AG10803 (cell line): ENCODE data around the gene PAQR4.

Experiments used
- DNase-seq: peaks from one replicate; pipeline ENCODE4 v3.0.0; 2010; ENCODE audit warnings: low read depth
- H3K4me3 ChIP-seq: 2 replicates; pipeline ENCODE4 v1.5.1; 2011; ENCODE audit warnings: mild to moderate bottlenecking, low read length, control low read depth
- TF ChIP-seq, protein P1 (sequence below): conservative IDR thresholded peaks from 2 replicates; pipeline ENCODE4 v1.5.1; 2011; ENCODE audit warnings: mild to moderate bottlenecking, low read length, control low read depth, inconsistent platforms

PAQR4 gene

DNA sequence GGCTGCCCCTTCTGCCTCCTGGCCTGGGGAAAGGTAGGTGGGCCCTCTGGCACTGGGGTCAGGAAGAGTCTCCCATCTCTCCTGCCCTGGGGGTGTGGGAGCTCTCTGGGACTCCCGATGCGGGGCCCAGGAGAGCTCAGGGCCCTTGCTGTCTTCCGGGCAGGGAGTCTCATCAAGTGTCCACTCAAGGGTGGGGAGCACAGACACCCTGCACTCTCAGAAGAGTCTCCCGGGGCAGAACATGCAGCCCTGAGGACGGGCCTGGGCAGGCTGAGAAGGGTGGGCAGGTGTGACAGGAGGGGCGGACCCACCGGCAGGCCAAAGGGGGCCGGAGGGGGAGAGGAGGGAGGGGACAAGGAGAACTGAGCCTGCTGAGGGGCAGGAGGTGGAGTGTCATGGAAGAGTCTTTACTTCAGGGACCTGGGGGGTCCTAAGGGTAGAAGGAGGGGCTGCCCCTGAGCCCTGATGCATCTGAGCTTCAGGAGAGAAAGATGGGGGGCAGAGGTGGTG is 19.5 kb downstream of the PAQR4 start:
- TF ChIP-seq, protein P1, sequence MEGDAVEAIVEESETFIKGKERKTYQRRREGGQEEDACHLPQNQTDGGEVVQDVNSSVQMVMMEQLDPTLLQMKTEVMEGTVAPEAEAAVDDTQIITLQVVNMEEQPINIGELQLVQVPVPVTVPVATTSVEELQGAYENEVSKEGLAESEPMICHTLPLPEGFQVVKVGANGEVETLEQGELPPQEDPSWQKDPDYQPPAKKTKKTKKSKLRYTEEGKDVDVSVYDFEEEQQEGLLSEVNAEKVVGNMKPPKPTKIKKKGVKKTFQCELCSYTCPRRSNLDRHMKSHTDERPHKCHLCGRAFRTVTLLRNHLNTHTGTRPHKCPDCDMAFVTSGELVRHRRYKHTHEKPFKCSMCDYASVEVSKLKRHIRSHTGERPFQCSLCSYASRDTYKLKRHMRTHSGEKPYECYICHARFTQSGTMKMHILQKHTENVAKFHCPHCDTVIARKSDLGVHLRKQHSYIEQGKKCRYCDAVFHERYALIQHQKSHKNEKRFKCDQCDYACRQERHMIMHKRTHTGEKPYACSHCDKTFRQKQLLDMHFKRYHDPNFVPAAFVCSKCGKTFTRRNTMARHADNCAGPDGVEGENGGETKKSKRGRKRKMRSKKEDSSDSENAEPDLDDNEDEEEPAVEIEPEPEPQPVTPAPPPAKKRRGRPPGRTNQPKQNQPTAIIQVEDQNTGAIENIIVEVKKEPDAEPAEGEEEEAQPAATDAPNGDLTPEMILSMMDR, result no peak
- DNase-seq, result no peak
- no peak overlapping the region for H3K4me3 ChIP-seq

DNA sequence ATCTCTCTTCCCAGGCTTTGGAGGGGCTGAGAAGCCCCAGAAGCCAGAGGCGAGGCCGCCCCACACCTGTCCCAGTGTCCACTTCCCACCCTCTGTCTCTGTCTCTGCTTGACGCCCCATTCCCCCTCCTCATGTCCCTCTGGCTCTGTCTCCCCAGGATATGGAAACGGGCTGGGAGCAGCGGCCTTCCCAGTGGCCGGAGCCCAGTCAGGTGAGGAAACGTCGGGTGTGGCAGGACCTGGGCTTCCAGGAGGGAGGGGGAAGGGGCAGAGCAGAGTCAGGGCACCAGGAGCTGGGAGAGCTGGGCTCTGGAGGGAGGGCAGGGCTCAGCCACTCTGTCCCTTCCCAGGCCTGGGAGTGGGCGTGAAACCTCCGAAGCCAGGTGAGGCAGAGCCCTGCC is 21.7 kb downstream of the PAQR4 start:
- no peak for DNase-seq
- TF ChIP-seq, protein P1, result no peak
- no peak overlapping the region for H3K4me3 ChIP-seq

DNA sequence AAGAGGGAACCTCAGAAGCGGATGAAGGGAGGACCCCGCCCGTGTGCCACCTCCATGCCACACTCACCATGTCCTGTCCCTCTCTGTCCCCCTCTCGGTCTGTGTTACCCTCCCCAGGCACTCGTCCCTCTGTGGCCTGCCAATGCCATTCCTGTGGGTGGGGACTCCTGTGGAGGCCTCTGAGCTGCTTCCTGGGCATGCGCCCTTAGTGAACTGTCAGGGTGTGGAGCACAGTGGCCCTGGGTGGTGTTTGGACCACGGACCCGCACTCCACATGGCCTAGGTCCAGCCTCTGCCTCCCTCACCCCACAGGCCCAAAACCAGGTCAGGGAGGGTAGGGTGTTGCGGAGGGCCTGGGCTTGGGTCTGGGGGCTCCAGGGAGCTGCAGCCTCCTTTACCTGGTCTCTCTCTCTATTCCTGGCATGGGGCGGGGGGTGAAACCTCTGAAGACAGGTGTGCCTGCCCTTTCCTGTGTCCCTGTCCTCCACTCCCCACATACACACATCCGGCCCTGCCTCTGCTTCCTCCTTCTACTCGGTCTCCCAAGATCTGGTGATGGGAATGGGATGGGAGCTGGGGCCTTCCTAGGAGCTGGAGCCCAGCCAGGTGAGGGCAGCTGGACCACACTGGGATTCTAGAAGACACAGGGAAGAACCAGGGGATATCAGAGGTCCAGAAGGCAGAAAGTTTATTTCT is 22.6 kb downstream of the PAQR4 start:
- TF ChIP-seq, protein P1, result no peak
- H3K4me3 ChIP-seq, result no peak overlapping the region
- DNase-seq, result no peak

DNA sequence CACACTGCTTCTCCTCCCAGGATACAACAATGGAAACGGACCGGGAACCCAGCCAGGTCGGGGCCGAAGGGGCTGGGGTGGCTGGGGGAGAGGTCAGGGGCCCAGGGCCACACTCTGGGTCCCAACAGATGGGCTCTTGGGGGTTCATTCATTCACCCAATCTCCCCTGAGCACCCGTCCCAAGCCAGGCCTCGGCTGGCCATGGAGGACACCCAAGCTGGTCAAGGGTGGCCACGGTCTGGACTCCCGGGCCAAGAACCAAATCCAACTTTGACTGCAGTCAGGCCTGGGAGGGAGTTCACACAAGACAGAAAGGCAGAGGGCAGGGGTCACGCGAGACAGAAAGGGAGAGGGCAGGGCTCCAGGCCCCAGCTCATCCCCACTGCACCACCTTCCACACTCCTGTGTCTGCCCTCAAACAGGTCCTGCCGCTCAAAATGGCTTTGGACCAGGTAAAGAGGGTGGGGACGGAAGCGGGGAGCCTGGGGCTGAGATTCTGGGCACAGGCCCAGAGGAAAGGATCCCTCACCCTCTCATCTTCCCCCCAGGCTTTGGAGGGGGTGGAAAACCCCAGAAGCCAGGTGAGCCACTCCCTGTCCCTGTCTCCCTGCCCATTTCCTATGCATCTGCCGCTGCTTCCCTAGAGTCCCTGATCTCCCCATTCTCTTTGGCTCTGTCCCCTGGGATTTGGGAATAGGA is 23.4 kb downstream of the PAQR4 start:
- TF ChIP-seq, protein P1, result no peak
- no peak for DNase-seq
- H3K4me3 ChIP-seq, result no peak overlapping the region

DNA sequence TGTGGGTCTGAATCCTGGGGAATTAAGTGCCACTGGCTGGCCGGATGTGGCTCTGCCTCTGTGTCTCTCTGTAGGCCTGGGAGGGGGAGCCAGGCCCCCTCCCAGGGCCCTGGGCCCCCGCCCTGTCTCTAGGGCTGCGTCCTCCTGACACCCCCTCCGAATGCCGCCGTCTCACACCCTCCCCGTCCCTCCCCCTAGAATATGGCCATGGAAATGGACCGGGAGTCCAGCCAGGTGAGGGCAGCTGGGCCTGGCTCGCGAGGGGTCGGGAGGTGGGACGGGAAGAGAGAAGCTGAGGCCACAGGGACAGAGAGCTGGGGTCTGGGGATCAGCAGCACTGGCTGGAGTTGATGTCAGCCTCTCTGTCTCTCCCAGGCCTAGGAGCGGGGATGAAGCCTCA is 27.1 kb downstream of the PAQR4 start:
- TF ChIP-seq, protein P1, result no peak

DNA sequence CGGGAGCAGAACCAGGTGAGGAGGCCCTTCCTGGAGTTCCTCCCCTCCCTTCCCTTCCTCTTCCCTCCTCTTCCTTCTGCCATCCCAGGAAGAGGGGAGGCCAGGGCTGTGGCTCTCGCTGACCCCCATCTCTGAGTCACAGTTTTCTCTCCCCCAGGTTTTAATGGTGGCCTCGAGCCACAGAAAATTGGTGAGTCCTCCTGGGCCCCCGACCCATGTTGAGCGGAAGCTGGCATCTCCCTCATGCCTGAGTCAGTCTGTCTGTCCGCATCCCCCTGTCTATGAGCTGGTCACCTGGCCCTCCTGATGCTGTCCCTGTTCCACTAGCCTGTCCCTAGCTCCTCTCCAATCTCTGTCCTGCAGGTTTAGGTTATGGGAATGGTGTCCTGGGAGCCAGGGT is 30.8 kb downstream of the PAQR4 start:
- H3K4me3 ChIP-seq, result no peak overlapping the region
- DNase-seq, result no peak
- TF ChIP-seq, protein P1, result no peak

More for the DNA sequence above, 27.1 kb downstream of the PAQR4 start:
- H3K4me3 ChIP-seq, result no peak overlapping the region
- DNase-seq, result no peak

DNA sequence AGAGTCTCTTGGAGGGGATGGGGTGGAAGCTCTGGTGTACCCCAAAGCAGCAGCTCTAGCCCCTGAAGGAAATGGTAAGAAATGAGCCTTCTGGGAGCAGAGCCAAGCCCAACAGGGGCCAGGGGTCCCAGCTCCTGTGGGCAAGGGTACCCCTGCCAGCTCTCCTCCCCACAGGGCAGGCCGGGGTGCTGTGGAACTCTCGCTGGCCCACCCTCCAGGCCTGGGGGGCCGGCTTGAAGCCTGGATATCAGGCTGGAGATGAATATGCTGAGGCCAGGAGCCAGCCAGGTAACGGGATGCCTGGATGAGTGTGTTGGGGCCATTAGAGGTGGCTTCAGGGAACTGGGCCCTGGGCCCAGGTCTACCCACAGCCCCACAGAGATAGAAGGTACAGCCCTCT is 31.4 kb downstream of the PAQR4 start:
- TF ChIP-seq, protein P1, result no peak
- H3K4me3 ChIP-seq, result no peak overlapping the region
- DNase-seq, result no peak
